Measurements from ENCODE around the gene LUC7L3.

DNA sequence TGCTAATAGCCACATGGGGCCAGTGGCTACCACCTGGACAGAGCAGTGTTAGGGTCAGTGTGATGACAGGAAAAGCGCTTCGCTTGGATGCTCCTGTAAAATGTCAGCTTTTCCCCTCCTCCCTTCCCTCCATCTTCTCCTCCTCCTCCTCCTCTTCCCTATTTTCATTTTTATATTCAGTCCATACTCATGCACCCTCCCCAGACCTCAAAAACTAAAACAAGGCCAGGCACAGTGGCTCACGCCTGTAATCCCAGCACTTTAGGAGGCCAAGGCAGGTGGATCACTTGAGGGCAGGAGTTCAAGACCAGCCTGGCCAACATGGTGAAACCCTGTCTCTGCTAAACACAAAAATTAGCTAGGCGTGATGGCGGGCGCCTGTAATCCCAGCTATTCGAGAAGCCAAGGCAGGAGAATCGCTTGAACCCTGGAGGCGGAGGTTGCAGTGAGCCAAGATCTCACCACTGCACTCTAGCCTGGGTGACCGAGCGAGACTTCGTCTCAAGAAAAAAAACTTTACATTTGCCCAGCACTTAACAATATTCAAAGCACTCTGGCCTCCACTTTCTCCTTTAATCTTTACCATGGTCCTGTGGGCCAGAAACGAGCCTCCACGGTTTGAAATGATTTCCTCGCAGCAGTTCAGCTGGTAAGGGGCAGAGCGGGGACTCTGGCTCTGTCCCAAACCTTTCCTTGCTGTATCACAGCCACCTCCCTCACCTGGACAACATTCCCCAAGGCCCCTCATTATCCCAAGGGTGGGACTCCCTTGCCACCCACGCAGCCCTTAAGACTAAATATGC, 33.5 kb upstream of the LUC7L3 start:
- TF ChIP-seq, protein P1, sequence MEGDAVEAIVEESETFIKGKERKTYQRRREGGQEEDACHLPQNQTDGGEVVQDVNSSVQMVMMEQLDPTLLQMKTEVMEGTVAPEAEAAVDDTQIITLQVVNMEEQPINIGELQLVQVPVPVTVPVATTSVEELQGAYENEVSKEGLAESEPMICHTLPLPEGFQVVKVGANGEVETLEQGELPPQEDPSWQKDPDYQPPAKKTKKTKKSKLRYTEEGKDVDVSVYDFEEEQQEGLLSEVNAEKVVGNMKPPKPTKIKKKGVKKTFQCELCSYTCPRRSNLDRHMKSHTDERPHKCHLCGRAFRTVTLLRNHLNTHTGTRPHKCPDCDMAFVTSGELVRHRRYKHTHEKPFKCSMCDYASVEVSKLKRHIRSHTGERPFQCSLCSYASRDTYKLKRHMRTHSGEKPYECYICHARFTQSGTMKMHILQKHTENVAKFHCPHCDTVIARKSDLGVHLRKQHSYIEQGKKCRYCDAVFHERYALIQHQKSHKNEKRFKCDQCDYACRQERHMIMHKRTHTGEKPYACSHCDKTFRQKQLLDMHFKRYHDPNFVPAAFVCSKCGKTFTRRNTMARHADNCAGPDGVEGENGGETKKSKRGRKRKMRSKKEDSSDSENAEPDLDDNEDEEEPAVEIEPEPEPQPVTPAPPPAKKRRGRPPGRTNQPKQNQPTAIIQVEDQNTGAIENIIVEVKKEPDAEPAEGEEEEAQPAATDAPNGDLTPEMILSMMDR (IDR thresholded peaks at IDR 0.05): no peak
- TF ChIP-seq POLR2A (IDR thresholded peaks at IDR 0.05): no peak
